ENCODE measurements around the gene OR3A3.
A peak's percentile ranks its signal among the peaks of the same experiment; 100 is the strongest.
"Not testable (repeated sequence)": the region's sequence is repeated elsewhere in the genome, so short reads cannot be mapped to it uniquely, and the experiment has no call there.

Gene OR3A3

DNA sequence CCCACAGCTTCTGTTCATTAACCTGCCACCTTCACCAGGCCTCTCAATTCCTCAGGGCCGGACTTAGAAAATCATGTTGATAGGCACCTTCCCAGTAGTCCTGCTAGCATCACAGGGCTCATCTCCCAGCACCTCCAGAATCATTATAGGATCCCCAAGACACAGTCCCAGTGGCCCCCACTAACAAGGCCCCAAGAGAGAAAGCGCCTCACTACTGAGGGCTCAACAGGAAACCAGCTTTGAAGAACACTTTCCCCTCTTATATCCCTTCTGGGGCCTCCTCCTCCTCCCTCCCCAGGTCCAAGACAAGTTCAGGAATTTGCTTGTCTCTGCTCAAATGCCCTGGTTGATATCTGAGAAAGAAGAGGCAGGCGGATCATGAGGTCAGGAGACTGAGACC is at the start of gene OR3A3:
Gene OR3A3, plus strand, starts transcription at position 301 of the 400 bp plus-strand sequence.
- no peak for DNase-seq (ENCODE audit: low read depth)

DNA sequence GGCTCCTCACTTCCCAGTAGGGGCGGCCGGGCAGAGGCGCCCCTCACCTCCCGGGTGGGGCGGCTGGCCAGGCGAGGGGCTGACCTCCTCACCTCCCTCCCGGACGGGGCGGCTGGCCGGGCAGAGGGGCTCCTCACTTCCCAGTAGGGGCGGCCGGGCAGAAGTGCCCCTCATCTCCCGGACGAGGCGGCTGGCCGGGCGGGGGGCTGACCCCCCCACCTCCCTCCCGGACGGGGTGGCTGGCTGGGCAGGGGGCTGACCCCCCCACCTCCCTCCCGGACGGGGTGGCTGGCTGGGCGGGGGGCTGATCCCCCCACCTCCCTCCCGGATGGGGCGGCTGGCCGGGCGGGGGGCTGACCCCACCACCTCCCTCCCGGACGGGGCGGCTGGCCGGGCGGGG is 40.0 kb upstream of the OR3A3 start:
- DNase-seq (ENCODE audit: low read depth): not testable (repeated sequence)

DNA sequence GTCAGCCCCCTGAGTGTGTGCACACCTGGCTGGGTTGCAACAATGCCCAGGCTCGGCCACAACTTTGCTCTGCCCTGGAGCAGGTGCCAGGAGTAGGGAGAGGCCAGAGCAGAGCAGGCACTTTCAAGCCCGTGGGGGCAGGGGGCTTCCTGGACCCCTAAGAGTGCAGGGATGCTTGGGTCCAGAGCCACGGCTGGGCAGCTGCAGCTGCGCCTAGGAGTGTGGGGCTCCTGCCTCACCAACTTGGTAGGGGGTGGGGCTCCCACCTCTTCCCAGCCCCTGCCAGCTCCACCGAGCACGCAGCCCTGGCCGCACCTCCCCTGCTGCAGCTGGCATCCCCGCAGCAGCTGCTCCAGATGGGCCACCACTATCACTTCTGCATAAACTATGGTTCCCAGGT is 32.8 kb upstream of the OR3A3 start:
- DNase-seq (ENCODE audit: low read depth): no peak

DNA sequence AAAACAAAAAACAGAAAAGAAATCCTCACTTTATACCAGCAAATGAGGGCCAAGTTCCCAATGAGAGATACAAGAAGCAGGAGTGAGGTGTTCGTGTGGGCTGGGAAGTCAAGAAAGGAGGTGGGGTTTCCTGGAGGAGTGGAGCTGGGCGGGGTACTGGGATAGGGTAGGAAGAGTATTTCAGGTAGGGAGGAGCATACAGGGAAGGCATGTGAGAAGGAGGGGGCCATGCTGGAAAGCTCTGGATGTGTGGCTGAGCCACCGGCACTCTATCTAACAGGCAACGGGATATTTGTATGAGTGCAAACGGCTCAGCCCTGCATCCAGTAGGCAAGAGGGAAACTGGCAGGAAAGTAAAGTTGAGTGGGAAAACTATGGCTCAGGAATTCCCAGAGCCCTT is 29.2 kb upstream of the OR3A3 start:
- no peak for DNase-seq (ENCODE audit: low read depth)

DNA sequence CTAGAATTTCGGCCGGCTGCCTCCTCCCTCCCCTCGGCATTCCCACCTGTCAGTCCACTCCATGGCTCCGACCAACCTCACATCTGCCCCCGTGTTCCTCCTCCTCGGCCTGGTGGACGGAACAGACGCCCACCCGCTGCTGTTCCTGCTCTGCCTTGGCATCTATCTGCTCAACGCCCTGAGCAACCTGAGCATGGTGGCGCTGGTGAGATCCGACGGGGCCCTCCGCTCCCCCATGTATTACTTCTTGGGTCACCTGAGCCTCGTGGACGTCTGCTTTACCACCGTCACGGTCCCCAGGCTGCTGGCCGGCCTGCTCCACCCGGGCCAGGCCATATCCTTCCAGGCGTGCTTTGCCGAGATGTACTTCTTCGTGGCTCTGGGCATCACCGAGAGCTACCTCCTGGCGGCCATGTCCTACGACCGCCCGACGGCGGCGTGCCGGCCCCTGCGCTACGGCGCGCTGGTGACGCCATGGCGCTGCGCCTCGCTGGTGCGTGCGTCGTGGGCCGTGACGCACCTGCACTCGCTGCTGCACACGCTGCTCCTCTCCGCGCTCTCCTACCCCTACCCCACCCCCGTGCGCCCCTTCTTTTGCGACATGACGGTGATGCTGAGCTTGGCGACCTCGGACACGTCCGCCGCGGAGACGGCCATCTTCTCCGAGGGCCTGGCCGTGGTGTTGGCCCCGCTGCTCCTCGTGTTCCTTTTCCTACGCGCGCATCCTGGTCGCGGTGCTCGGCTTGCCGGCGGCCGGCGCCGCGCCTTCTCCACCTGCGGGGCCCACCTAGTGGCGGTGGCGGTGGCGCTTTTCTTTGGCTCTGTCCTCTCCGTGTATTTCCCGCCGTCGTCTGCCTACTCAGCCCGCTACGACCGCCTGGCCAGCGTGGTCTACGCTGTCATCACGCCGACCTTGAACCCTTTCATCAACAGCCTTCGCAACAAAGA is 25.0 kb upstream of the OR3A3 start, which contains the start of gene OR3A2:
Gene OR3A2, minus strand, starts transcription at position 440 of the 948 bp plus-strand sequence.
- no peak for DNase-seq (ENCODE audit: low read depth)

DNA sequence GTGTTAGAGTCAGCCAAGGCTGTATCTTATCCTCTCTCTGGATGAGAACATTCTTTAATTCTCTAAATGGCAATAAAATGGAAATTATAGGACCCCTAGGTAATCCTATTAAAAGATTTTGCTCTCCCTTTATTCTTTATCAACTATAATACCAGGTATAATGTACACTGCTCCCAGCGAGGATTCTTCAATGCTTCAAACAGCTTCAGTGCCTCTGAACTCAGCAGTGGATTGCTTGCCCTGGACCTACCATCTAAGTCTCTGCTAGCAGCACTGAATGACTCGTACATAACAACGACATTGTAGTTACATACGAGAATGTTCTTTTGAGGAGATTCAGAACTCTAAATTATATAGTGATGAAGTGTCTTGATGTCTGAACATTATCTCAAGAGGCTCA is 21.4 kb upstream of the OR3A3 start:
- DNase-seq (ENCODE audit: low read depth): no peak

DNA sequence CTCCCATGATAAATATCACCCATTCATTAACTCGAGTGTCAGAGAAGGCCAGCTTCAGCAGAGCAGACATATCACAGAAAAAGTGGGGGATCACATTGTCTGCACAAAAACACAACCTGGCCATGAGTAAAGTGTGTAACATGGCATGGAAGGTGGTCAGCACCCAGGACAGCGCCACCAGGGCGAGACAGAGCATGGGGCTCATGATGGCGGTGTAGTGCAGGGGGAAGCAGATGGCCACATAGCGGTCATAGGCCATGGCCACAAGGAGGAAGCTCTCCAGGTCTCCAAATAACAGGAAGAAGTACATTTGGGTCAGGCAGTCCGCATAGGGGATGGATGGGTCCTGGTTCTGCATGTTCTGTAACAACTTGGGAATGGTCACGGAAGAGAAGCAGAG is 13.4 kb upstream of the OR3A3 start:
- not testable (repeated sequence) for DNase-seq (ENCODE audit: low read depth)

DNA sequence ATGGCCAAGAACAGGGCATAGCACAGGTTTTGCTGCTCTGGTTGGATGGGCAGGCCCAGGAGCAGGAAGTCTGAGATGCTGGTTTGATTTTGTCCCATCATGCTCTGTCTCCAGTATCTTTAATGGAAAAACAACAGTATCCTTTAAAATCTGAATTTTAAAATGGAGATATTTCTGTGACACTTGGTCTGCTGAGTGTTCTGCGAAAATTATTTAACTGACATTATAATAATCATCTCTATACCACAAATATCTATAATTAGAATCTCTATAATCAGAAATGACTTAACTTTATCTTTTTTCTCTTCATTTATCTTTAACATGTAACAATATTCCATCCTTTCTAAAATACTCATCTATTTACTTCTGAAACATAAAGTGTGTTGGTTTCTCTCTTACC is 12.9 kb upstream of the OR3A3 start, which contains the start of gene OR1E1:
Gene OR1E1, minus strand, starts transcription at position 101 of the 400 bp plus-strand sequence. Its CDS starts 0 bp downstream, at position 101.
- no peak for DNase-seq (ENCODE audit: low read depth)

DNA sequence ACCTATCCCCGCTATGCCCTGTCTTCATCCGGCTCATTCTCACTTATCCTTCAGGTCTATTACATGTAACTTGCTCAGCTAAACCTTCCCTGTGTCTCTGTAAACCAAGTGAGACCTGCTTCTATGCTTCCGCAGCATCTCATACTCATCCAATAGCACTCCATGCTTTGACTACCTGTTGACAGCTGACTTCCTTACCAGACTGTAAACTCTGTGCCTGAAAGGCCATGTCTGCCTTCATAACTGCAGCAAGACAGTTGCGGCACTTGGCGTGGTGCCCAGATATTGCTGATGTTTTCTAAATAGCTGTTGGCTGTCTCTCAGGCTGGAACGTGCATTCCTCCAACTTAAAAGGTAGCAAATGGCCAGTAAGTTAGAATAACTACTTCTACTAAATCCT is 11.1 kb upstream of the OR3A3 start:
- DNase-seq (ENCODE audit: low read depth): no peak

DNA sequence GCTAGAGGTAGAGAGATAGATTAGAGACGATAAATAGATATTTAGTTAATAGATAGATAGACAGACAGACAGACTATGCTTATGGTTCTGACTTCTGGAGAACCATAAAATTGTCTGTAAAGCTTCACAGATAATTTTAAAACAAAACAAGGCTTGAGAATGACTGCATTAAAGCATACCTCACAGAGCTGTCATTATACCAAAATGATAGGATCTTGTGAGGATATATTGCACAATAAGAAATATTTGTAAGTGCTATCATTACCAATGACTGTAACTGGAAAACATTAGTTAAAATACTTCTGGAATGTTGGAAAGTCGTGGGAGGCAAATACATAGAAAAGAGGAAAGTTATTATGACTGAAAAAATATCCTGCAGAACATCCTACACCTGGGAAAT is 9.4 kb upstream of the OR3A3 start:
- no peak for DNase-seq (ENCODE audit: low read depth)

DNA sequence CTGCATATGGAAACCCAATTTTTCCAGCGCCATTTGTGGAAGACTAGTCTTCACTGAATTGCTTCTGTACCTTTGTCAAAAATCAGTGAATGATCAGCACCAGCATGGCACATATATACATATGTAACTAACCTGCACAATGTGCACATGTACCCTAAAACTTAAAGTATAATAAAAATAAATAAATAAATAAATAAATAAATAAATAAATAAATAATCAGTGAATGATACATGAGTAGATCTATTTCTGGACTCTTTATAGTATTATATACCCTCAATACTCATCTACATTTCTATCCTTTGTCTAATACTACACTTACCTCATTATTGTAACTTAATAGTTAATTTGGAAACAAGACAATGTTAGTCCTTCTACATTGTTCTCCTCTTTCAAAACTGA is 7.3 kb upstream of the OR3A3 start:
- DNase-seq (ENCODE audit: low read depth): not testable (repeated sequence)

DNA sequence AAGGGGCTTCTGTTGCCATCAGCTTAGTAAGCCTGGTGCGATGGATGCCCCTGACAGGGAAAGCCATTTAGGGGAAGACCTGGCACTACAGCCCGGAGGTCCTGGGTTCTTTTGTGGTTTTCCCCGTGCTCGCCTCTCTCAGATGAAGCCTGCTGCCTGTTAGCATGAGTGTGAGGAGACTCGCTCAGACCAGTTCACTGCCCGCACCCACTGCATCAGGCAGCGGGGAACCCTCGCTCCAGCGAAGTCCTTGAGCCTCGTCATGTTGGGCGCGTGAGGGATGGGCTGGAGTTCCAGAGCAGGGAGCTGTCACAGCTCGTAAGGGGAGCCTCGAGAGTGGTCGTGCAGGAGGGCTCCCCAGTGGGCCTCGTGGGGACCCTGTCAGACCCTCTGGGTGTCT is 1.0 kb downstream of the OR3A3 start:
- not testable (repeated sequence) for DNase-seq (ENCODE audit: low read depth)

DNA sequence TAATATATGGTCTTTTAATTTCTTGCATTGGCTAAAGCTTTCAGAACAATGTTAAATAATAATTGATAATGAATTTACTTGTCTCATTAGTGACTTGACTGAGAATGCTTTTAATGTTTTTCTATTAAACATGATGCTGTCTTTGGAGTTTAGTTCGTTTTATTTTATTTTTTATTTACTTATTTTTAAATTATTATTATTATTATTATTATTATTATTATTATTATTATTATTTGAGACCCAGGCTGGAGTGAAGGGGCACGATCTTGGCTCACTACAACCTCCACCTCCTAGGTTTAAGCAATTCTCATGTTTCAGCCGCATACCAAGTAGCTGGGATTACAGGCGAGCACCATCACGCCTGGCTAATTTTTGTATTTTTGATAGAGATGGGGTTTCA is 4.4 kb downstream of the OR3A3 start:
- no peak for DNase-seq (ENCODE audit: low read depth)

DNA sequence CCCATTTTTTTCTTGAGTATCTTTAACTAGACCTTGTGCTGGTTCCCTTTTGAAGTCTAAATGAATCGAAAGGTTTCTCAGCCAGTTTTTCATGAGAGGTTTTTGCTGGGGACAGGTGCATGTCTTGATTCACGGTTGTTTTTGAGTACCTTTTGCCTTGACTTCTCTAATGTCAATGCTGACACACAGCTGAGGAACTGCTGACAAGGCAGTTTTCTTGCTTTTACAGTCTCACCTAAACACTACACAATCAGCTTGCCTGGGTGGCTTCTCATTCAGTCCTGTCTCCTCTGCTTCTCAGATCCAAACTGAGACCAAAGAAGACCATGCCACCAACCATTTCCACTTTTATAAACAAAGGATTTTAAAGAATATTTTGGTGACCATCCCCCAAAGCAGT is 7.1 kb downstream of the OR3A3 start:
- no peak for DNase-seq (ENCODE audit: low read depth)

DNA sequence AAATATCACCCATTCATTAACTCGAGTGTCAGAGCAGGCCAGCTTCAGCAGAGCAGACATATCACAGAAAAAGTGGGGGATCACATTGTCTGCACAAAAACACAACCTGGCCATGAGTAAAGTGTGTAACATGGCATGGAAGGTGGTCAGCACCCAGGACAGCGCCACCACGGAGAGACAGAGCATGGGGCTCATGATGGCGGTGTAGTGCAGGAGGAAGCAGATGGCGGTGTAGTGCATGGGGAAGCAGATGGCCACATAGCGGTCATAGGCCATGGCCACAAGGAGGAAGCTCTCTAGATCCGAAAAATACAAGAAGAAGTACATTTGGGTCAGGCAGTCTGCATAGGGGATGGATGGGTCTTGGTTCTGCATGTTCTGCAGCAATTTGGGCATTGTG is 22.0 kb downstream of the OR3A3 start:
- DNase-seq (ENCODE audit: low read depth): peak; percentile 14

DNA sequence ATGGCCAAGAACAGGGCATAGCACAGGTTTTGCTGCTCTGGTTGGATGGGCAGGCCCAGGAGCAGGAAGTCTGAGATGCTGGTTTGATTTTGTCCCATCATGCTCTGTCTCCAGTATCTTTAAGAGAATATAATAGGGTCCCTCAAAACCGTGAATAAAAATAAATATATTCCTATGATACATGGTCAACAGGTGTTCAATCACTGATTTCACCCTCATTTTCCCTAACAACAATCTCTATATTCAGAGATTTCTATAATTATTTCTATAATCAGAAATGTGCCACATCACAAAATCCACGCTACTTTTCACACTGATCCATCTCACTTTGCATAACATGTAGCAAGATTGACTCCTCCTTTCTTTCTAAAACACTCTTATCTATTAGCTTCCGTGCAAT is 22.6 kb downstream of the OR3A3 start, which contains the start of gene OR1E2:
Gene OR1E2, minus strand, starts transcription at position 101 of the 400 bp plus-strand sequence. Its CDS starts 0 bp downstream, at position 101.
- no peak for DNase-seq (ENCODE audit: low read depth)

DNA sequence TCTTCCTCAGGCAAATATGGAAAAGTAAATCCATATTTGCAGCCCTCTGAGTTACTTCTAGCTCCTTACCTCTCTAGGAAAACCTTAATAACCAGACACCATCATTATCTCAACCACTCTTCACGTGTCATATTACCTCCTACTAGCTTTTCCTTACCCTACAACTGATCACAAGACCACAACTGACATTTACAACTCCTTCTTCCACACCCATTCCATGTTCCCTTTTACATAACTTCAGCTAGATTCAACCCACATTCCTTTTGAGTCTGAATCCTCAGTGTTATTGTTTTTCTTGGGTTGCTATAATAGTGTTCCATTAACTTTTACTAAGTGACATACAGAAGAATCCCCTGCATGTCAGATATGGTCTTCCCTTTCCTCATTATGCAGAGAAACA is 27.2 kb downstream of the OR3A3 start:
- DNase-seq (ENCODE audit: low read depth): no peak

DNA sequence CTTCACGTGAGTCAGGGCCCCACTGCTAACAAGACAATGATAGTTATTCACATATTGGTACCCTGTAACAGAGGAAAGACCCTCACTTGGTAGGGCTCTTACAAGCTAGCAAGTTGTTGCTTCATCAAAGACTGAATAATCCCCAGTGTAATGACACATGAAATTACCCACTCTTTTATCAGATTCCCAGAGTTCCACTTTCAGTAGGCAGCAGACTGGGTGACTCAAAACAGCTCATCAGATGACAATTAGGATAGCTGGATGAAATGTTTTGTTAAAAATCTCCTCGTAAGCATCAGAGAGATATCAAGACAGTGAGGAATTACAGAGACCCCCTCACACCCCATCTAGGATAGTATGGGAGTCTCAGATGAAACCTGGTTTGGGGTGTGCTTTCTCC is 29.3 kb downstream of the OR3A3 start:
- no peak for DNase-seq (ENCODE audit: low read depth)

DNA sequence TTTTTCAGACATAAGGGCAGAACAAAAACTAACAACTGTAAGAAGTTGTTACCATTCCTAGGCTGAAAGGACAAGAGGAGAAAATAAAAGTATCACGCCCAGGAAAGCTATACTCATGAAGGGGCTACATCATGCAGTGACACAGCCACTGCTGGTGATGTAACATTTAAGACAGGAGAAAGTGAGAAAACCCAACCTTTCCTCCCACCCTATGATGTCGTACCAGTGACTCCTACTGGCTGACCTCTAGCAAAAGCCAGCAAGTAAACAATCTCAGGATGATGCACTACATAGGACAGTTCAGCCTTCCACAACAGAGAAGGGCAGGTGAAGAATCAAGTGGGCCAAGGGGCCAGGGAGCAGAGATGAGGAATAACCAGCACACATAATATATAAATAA is 36.5 kb downstream of the OR3A3 start:
- no peak for DNase-seq (ENCODE audit: low read depth)

DNA sequence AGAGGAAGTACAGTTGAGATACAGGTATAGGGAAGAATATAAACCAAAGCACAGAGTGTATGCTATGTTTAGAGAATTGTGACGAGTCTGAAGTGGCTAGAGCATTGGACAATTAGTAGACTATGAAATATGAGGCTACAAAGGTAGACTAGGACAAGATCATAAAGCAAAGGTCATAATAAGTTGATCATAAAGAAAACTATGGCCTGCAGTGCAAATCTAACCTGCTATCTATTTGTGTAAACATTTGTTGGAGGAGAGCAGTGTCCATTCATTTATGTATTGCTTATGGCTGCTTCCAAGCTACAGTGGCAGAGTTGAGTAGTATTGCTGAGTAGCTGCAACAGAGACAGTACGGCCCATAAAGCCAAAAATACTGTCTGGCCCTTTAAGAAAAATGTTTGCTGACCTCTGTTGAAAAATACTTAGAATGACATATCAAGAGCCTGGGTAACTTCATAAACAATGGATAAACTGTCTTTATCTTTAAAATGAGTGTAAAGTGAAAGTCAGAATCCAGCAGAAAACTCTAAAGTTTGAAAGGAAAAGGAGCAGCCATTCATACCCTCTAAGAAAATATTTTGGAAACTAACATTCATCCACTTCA is 37.0 kb downstream of the OR3A3 start:
- no peak for DNase-seq (ENCODE audit: low read depth)

DNA sequence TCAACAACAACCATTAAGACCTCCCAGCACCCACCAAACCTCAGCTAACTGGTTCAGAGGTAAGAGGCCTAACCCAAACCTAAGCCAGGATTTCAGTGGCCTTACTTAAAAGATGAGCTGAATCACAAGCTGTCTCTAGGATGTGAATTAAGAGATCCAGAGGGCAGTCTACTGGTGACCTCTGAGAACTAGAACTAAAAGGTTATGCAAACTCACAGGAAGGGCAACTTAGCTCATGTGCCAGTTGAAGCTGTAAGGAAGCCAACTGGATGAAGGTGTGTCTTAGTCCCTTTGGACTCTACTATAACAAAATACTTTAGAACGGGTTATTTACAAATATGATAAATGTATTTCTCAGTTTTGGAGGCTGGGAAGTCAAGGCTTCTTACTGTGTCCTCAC is 55.2 kb downstream of the OR3A3 start:
- DNase-seq (ENCODE audit: low read depth): not testable (repeated sequence)

DNA sequence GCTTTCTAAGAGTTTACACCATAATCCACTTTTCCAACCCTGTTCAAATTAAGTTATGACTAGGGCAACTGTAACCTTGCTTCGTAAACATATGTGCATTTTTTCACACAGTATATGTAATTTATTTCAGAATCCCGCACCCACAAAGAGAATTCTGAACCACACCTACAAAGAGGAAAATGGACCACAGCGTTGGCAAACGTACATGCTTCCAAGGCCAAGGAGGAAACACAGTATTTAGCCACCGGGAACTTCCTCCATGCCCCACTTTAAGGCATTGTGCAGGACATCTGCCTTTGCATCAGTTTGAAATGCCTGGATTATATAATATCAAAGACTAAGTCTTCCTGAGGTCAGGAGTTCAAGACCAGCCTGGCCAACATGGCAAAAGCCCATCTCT is 58.4 kb downstream of the OR3A3 start:
- DNase-seq (ENCODE audit: low read depth): no peak

DNA sequence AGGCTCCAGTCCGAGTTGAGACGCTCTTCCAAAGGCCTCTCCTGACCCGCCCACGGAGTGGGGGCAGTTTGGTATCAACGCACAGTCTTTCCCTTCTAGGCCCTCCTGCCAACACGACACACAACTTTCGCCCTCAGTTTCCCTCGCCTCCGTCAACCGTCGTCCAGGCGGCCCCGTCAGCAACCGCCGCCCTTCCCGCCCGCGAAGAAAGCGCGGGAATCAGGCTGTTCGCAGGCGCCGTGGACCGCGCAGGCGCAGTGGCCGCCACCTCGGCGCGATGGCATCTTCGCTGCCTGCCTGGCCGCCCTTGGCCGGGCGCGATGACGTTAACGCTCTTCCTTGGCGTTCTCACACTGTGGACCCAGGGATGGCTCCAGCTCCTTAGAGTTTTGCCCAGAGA is 60.4 kb downstream of the OR3A3 start, which contains the start of gene SPATA22:
Gene SPATA22, minus strand, starts transcription at position 221 of the 400 bp plus-strand sequence. CDS start 2,494 bp downstream, outside the sequence.
- no peak for DNase-seq (ENCODE audit: low read depth)
